Heart right ventricle (tissue), 16 donors: ENCODE results near the gene TTC23. TPM values are rescaled to one million over a fixed set of nuclear protein-coding genes. Genes with fewer than 3 reads are reported as not detected.
A peak's percentile ranks its signal among the peaks of the same experiment; 100 is the strongest.

Source experiments
- ATAC-seq, 8 donors: fragments of 200-7000 bp; cut with Tn5 transposase; one replicate each; pipeline ENCODE4 v1.9.1; 2020; ENCODE audit warnings: mild to moderate bottlenecking in 8 of 8, moderate library complexity in 8 of 8, moderate number of reproducible peaks in 1 of 8
- DNase-seq, 2 donors: peaks; one replicate each; pipeline ENCODE4 v3.0.0-alpha.2; 2020
- H3K27ac ChIP-seq, 10 donors: fragments of 200-600 bp; sonication (generic) in 2 of 10; one replicate each; pipeline versions ENCODE4 v1.5.0 to v1.8.0; 2020 to 2022; ENCODE audit warnings: mild to moderate bottlenecking in 3 of 10
- H3K27me3 ChIP-seq, 7 donors: fragments of 200-600 bp; one replicate each; pipeline ENCODE4 v1.8.0; 2021 to 2022; ENCODE audit warnings: mild to moderate bottlenecking in 2 of 7
- H3K36me3 ChIP-seq, 9 donors: fragments of 200-600 bp; sonication (generic) in 1 of 9; one replicate each; pipeline versions ENCODE4 v1.5.0 to v1.8.0; 2020 to 2022; ENCODE audit warnings: mild to moderate bottlenecking in 2 of 9
- H3K4me1 ChIP-seq, 9 donors: fragments of 200-600 bp; sonication (generic) in 1 of 9; one replicate each; pipeline versions ENCODE4 v1.5.0 to v1.8.0; 2020 to 2022; ENCODE audit warnings: mild to moderate bottlenecking in 4 of 9
- H3K4me3 ChIP-seq, 10 donors: fragments of 200-600 bp; sonication (generic) in 2 of 10; one replicate each; pipeline versions ENCODE4 v1.5.0 to v1.8.0; 2020 to 2022; ENCODE audit warnings: mild to moderate bottlenecking in 7 of 10, moderate library complexity in 2 of 10
- H3K9me3 ChIP-seq, 11 donors: fragments of 200-600 bp in 10 of 11; sonication (generic) in 2 of 11; one replicate each; pipeline versions ENCODE4 v1.5.0 to v1.8.0; 2013 to 2022; ENCODE audit warnings: mild to moderate bottlenecking in 2 of 11, control low read depth in 1 of 11, moderate library complexity in 1 of 11
- WGBS, 2 donors: extraction: QIAGEN DNeasy Blood & Tissue Kit; methylation state at CpG; one replicate each; pipeline ENCODE4 v1.1.7; 2013; ENCODE audit warnings: inconsistent platforms in 1 of 2; 5-methylcytosine and 5-hydroxymethylcytosine counted together
- intact Hi-C, 10 donors: fragments of 100-400 bp; cut with DNase I; formaldehyde crosslinking; loops; one replicate each; pipeline versions ENCODE4 v1.11.1 to v1.14.2; 2022
- polyA plus RNA-seq, 2 donors: library from polyadenylated mRNA; stranded (reverse); fragments of 200-250 nt; gene quantifications; one replicate each; pipeline ENCODE4 v1.2.3, GENCODE V29; 2013
- total RNA-seq, 10 donors: library from RNA; stranded (reverse); fragmentation: NEBNext Ultra II Directional in 3 of 10; extraction: Animal tissue kit (Norgen Biotek cat#: 25700) in 3 of 10; gene quantifications; one replicate each; pipeline versions ENCODE4 v1.2.1 to v1.2.4, GENCODE V29; 2021 to 2023
- TF ChIP-seq, protein P1 (sequence below), 9 donors: fragments of 200-600 bp; sonication (generic) in 2 of 9; IDR thresholded peaks; one replicate each; pipeline versions ENCODE4 v1.5.0 to v1.8.0; 2021 to 2022; ENCODE audit warnings: antibody characterized with exemption in 9 of 9, mild to moderate bottlenecking in 5 of 9, moderate library complexity in 1 of 9
- donor health status: Arrhythmogenic right ventricular cardiomyopathy.
- donor health status: ischemic (EF 13 %, LVEDD 7.1; RV severe dilation, severe dysfunction).
- donor health status: healthy with polysubstance abuse.
- donor health status: DM: no; HTN: yes; CAD: no.
- donor health status: DM: no; HTN: no; CAD: no.
- donor health status: ischemic (EF 25% LVEDD 6.9; RV normal size, moderate dysfunction).
- donor health status: ischemic (EF 25% LVEDD 5.7; RV mildly dilated, moderate dysfunction).
- donor health status: healthy.
- donor health status: DM: yes; HTN: yes; CAD: no.
- donor health status: Ischemic cardiomyopathy.
- donor health status: ischemic (EF 35%, LVEDD 5.7; RV mildly dilated, moderate dysfunction).
- donor health status: nonischemic (EF 11% LVEDD 7.7; RV severe dilation, severe dysfunction).
- donor health status: DM: yes; HTN: yes; CAD: no.
- donor health status: PGD.
- donor health status: ischemic (EF 29% LVEDD 5.4; RV normal size, mild dysfunction).
- donor health status: nonischemic (EF 23%, LVEDD 6.1; RV moderate dilation, normal function).

The TTC23 gene
- total and polyA plus RNA-seq, 12 donors = 6.0 to 16.9 (median 10.9) TPM

DNA sequence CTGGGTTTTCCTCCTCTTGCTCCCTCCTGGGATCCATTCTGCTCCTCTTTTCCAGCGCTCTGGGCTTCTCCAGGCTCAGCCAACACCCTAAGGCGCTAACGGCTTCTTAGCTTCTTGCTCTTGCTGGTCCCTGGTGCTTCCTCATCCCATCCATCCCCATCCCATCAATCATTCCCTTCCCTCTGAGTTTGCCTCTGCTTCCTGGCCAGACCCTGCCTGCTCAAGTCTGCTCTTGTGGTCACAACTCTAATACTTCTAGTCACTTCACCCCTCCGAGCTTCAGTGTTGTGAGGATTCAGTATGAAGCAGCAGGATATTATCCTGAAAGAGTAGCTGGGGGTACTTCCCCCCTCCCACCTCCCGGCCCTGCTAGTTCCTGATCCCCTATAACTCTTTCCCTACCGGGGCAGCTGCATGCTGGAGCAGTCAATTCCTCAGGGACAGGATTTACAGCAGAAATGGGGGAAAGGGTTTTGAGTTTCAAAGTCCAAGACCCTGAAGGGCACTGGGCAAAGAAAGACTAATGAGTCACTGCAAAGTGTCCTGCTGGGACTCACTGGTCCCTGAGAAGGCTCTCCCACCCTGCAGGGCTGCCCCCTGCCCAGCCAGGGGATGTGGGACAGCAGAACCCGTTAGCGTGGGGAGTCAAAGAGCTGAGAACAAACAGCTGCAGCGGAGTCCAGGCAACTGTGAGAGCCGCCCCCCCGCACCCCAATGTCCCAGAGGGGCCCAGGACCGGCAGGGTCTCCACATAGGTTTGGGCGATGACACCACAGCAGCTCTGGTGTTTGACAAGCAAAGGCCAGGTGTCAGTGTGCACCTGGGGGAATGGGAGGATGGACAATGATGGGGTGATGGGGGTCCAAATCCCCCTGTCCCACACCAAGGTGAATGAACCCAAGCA, 146.8 kb downstream of the TTC23 start:
- TF ChIP-seq, protein P1, sequence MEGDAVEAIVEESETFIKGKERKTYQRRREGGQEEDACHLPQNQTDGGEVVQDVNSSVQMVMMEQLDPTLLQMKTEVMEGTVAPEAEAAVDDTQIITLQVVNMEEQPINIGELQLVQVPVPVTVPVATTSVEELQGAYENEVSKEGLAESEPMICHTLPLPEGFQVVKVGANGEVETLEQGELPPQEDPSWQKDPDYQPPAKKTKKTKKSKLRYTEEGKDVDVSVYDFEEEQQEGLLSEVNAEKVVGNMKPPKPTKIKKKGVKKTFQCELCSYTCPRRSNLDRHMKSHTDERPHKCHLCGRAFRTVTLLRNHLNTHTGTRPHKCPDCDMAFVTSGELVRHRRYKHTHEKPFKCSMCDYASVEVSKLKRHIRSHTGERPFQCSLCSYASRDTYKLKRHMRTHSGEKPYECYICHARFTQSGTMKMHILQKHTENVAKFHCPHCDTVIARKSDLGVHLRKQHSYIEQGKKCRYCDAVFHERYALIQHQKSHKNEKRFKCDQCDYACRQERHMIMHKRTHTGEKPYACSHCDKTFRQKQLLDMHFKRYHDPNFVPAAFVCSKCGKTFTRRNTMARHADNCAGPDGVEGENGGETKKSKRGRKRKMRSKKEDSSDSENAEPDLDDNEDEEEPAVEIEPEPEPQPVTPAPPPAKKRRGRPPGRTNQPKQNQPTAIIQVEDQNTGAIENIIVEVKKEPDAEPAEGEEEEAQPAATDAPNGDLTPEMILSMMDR (IDR thresholded peaks at IDR 0.05) = no peak
- H3K36me3 ChIP-seq = no peaks in the 10 kb centered on the region
- intact Hi-C loops = loop anchor here in 4 of 10 donors (1.0 to 10.0 kb wide), 4 partner anchors 110 to 632 kb away; partner anchors contain the start of gene LYSMD4 (in 1 of the 4)
- no peaks in the 10 kb centered on the region for H3K9me3 ChIP-seq
- no peak for DNase-seq
- peaks cover 0 to 28% (median 17%) of the 10 kb centered on the region in 9 donors for H3K4me1 ChIP-seq
- H3K27ac ChIP-seq = no peak overlapping the region
- ATAC-seq = no peak
- H3K27me3 ChIP-seq = peaks cover 0 to 74% (median 17%) of the 10 kb centered on the region in 7 donors
- WGBS, 2 donors = 75% methylated on average over 13 of the region's 13 CpGs
- no peak overlapping the region for H3K4me3 ChIP-seq

DNA sequence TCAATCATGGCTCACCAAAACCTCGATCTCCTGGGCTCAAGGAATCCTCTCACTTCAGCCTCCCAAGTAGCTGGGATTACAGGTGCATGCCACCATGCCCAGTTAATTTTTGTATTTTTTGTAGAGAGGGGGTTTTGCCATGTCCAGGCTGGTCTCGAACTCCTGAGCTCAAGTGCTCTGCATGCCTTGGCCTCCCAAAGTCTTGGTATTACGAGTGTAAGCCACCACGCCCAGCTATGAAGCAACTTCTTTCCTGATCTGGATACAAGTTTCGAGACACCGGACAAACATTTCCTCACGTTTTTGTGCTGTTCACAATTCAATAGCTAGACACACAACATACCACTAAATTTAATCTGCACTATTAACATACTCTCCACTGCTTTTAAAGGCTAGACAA, 147.9 kb downstream of the TTC23 start:
- Histone ChIP-seq H3K36me3 (no peaks in the 10 kb centered on the region), H3K4me1 (peaks cover 0 to 21% (median 11%) of the 10 kb centered on the region in 9 donors), H3K27me3 (peaks cover 0 to 63% (median 17%) of the 10 kb centered on the region in 7 donors), H3K27ac (no peak overlapping the region), H3K4me3 (no peak overlapping the region), H3K9me3 (no peaks in the 10 kb centered on the region)
- no peak for ATAC-seq
- 73 to 83% methylated on average over 7 of the region's 7 CpGs for WGBS, 2 donors
- TF ChIP-seq, protein P1 (IDR thresholded peaks at IDR 0.05) = no peak
- no peak for DNase-seq
- intact Hi-C loops = loop anchor here in 5 of 10 donors (2.0 to 10.0 kb wide), 3 partner anchors 111 to 633 kb away; partner anchors contain the start of gene LYSMD4 (in 1 of the 5)

DNA sequence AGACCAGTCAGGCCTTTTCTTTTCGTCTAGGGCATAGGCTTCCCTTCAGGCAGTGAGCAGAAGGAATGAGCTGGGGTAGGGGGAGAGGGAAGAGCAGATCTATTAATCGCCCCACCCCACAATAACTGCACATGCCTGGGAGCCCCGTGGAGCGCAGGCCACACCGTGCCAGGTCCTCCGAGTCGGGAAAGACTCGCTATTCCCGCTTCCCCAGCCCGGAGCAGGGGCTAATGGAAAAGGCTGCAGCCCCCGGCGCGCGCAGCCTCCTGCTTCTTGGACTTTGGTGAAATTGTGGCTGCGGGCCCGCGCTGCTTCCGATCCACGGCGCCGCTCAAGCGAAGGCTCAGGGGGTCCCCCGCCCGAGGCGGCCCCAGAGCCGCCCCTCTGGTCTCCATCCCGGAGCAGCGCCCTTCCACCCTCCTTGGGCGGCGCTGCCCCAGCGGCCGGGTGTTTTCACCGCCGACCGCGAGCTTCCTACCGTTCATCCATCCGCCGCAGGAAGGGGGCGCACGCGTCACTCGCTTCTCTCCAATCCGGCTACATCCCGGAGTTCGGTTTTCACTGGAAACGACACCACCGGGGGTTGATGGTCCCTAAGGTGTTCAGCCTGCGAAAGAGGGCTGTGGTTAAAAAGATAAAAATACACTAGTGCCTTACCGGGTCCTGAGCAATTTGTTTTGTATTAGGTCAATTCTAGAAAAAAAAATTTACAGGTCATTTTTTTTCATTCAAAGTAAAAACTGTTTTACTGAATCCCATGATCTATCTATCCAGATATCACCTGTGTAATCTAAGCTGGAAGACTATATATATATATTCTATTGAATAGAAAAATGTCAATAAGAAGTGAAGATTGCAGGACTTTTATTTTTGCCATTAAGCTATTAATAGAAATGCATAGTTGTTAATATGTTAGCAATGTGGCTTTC, 148.9 kb downstream of the TTC23 start:
- intact Hi-C loops = loop anchor here in 7 of 10 donors (1.0 to 10.0 kb wide), 4 partner anchors 112 to 634 kb away; partner anchors contain the start of gene LYSMD4 (in 1 of the 7)
- Histone ChIP-seq H3K4me1 (peaks cover 0 to 12% (median 7%) of the 10 kb centered on the region in 9 donors), H3K9me3 (no peaks in the 10 kb centered on the region), H3K36me3 (no peaks in the 10 kb centered on the region), H3K4me3 (peak overlapping the region in 9 of 10 donors; percentile 20 to 54 (median 45)), H3K27ac (no peak overlapping the region), H3K27me3 (peaks cover 0 to 53% (median 17%) of the 10 kb centered on the region in 7 donors)
- DNase-seq = peak; percentile 84 to 85
- ATAC-seq = peak in 6 of 8 donors; percentile 43 to 70 (median 59)
- TF ChIP-seq, protein P1 (IDR thresholded peaks at IDR 0.05) = peak; percentile 68 to 92 (median 82)
- 3 to 4% methylated on average over 50 of the region's 50 CpGs for WGBS, 2 donors
